GM23338 (cell line): ENCODE data around the gene MBNL1. TPM values are rescaled to one million over a fixed set of nuclear protein-coding genes. Genes with fewer than 3 reads are reported as not detected.

ENCODE experiments used
- ATAC-seq: fragments of 200-7000 bp; cut with Tn5 transposase; 3 replicates; pipeline ENCODE4 v1.9.1; 2020
- DNase-seq: peaks from one replicate; pipeline ENCODE4 v3.0.0-alpha.2; 2015; ENCODE audit warnings: low spot score
- H2AFZ ChIP-seq: fragments of 200-600 bp; sonication (generic); 2 replicates; pipeline ENCODE4 v1.8.0; 2016; ENCODE audit warnings: antibody characterized with exemption, mild to moderate bottlenecking, moderate library complexity
- H3F3A ChIP-seq: fragments of 200-600 bp; sonication (generic); replicated peaks from 2 replicates; pipeline ENCODE4 v1.8.0; 2017; ENCODE audit warnings: antibody characterized with exemption, mixed run types, low read depth
- H3K27ac ChIP-seq: fragments of 200-600 bp; sonication (generic); 2 replicates; pipeline ENCODE4 v1.6.1; 2016; ENCODE audit warnings: low read depth
- H3K27me3 ChIP-seq: fragments of 200-600 bp; sonication (generic); 2 replicates; pipeline ENCODE4 v1.8.0; 2016; ENCODE audit warnings: mild to moderate bottlenecking, mixed run types, moderate library complexity; ENCODE audit not compliant: insufficient read depth
- H3K36me3 ChIP-seq: fragments of 200-600 bp; sonication (generic); 2 replicates; pipeline ENCODE4 v1.8.0; 2016; ENCODE audit warnings: mild to moderate bottlenecking; ENCODE audit not compliant: insufficient read depth
- H3K4me1 ChIP-seq: fragments of 200-600 bp; sonication (generic); 2 replicates; pipeline ENCODE4 v1.8.0; 2016; ENCODE audit warnings: mild to moderate bottlenecking, moderate library complexity; ENCODE audit not compliant: insufficient read depth
- H3K4me2 ChIP-seq: fragments of 200-600 bp; sonication (generic); 2 replicates; pipeline ENCODE4 v1.7.1; 2017; ENCODE audit warnings: mixed run types
- H3K4me3 ChIP-seq: fragments of 200-600 bp; sonication (generic); 2 replicates; pipeline ENCODE4 v1.6.1; 2016; ENCODE audit warnings: mixed run types
- H3K79me2 ChIP-seq: fragments of 200-600 bp; sonication (generic); replicated peaks from 2 replicates; pipeline ENCODE4 v1.8.0; 2017; ENCODE audit warnings: mild to moderate bottlenecking; ENCODE audit not compliant: insufficient read depth
- H3K9me2 ChIP-seq: fragments of 200-600 bp; sonication (generic); 2 replicates; pipeline ENCODE4 v1.8.0; 2017; ENCODE audit not compliant: insufficient read depth
- H4K20me1 ChIP-seq: fragments of 200-600 bp; sonication (generic); replicated peaks from 2 replicates; pipeline ENCODE4 v1.8.0; 2017; ENCODE audit warnings: mild to moderate bottlenecking; ENCODE audit not compliant: insufficient read depth
- H3K27ac Mint-ChIP-seq: 2 replicates; pipeline ENCODE4 v1.8.0; 2020; ENCODE audit warnings: inconsistent platforms, mild to moderate bottlenecking, moderate library complexity, mixed read lengths
- H3K27me3 Mint-ChIP-seq: 3 replicates; pipeline ENCODE4 v1.8.0; 2022; ENCODE audit warnings: low read depth, mild to moderate bottlenecking, moderate library complexity, mixed read lengths, inconsistent platforms; ENCODE audit not compliant: insufficient read depth, poor library complexity
- H3K36me3 Mint-ChIP-seq: 3 replicates; pipeline ENCODE4 v1.8.0; 2021; ENCODE audit warnings: low read depth, mild to moderate bottlenecking, inconsistent platforms, moderate library complexity, mixed read lengths
- H3K4me1 Mint-ChIP-seq: 3 replicates; pipeline ENCODE4 v1.8.0; 2020; ENCODE audit warnings: mild to moderate bottlenecking, inconsistent platforms, mixed read lengths
- H3K4me3 Mint-ChIP-seq: 3 replicates; pipeline ENCODE4 v1.8.0; 2021; ENCODE audit warnings: moderate library complexity, mild to moderate bottlenecking, inconsistent platforms, mixed read lengths
- H3K9me3 Mint-ChIP-seq: 3 replicates; pipeline ENCODE4 v1.8.0; 2020; ENCODE audit warnings: moderate library complexity, mild to moderate bottlenecking, inconsistent platforms, mixed read lengths
- CREB1 ChIP-seq: fragments of 250-450 bp; sonication (Bioruptor Pico); IDR thresholded peaks from 2 replicates; pipeline ENCODE4 v1.5.0; 2020; ENCODE audit warnings: low read depth, mild to moderate bottlenecking, moderate library complexity
- CTCF ChIP-seq, 2 experiments: fragments of 200-600 bp in 1 of 2; sonication (generic) in 1 of 2; conservative IDR thresholded peaks; 2 replicates each; pipeline versions ENCODE4 v1.5.1 to v1.6.1; 2016 to 2017; ENCODE audit warnings: antibody characterized with exemption in 2 of 2, low read depth in 2 of 2, mild to moderate bottlenecking in 2 of 2, moderate library complexity in 1 of 2
- ETS1 ChIP-seq: IDR thresholded peaks from 2 replicates; pipeline ENCODE4 v1.6.1; 2016; ENCODE audit warnings: antibody characterized with exemption
- EZH2 ChIP-seq: fragments of 200-600 bp; sonication (generic); IDR thresholded peaks from one replicate; pipeline ENCODE4 v1.8.0; 2017; ENCODE audit warnings: antibody characterized with exemption, mild to moderate bottlenecking, low read depth; ENCODE audit not compliant: unreplicated experiment
- EZH2phosphoT487 ChIP-seq: fragments of 200-600 bp; sonication (generic); IDR thresholded peaks from one replicate; pipeline ENCODE4 v1.8.1; 2018; ENCODE audit warnings: antibody characterized with exemption; ENCODE audit not compliant: unreplicated experiment
- JUNB ChIP-seq: IDR thresholded peaks from one replicate; pipeline ENCODE4 v1.6.1; 2016; ENCODE audit warnings: antibody characterized with exemption; ENCODE audit not compliant: unreplicated experiment
- NANOG ChIP-seq: IDR thresholded peaks from 2 replicates; pipeline ENCODE4 v1.6.1; 2016; ENCODE audit warnings: antibody characterized with exemption, borderline replicate concordance
- POLR2AphosphoS5 ChIP-seq: IDR thresholded peaks from 2 replicates; pipeline ENCODE4 v1.6.1; 2016; ENCODE audit warnings: antibody characterized with exemption, low read depth
- REST ChIP-seq: IDR thresholded peaks from one replicate; pipeline ENCODE4 v1.6.1; 2018; ENCODE audit warnings: antibody characterized with exemption; ENCODE audit not compliant: unreplicated experiment
- STAT1 ChIP-seq: IDR thresholded peaks from one replicate; pipeline ENCODE4 v1.6.1; 2016; ENCODE audit warnings: antibody characterized with exemption; ENCODE audit not compliant: unreplicated experiment
- ZNF114 ChIP-seq: fragments of 250-450 bp; sonication (Bioruptor Pico); IDR thresholded peaks from 2 replicates; pipeline ENCODE4 v1.5.0; 2020; ENCODE audit warnings: mild to moderate bottlenecking, moderate library complexity
- ZNF331 ChIP-seq: fragments of 250-450 bp; sonication (Bioruptor Pico); IDR thresholded peaks from 2 replicates; pipeline ENCODE4 v1.5.0; 2020; ENCODE audit warnings: low read depth, mild to moderate bottlenecking, moderate library complexity
- ZNF462 ChIP-seq: fragments of 250-450 bp; sonication (Bioruptor Pico); IDR thresholded peaks from 2 replicates; pipeline ENCODE4 v1.5.0; 2020; ENCODE audit warnings: mild to moderate bottlenecking, moderate library complexity
- polyA plus RNA-seq: library from polyadenylated mRNA; unstranded; fragments of >200 nt; fragmentation: Nextera tagmentation; extraction: Ambion mirVana; gene quantifications from 2 replicates; pipeline ENCODE4 v1.2.1, GENCODE V29; 2016
- total RNA-seq: library from RNA; depleted of rRNA; stranded (reverse); fragments of >200 nt; shearing (Covaris generic); gene quantifications from 2 replicates; pipeline ENCODE4 v1.2.3, GENCODE V29; 2014

Gene MBNL1
- total and polyA plus RNA-seq, 2 experiments from 2014 or later = 9.4 to 23.2 TPM

- ATAC-seq (no peak), DNase-seq (no peak)
- H3K36me3 ChIP-seq = no peaks in the 10 kb centered on the region
- no peaks in the 10 kb centered on the region for H3K27me3 ChIP-seq
- H3K9me2 ChIP-seq = peaks cover 4% of the 10 kb centered on the region; the same call in 1 of the 2 replicates
- peaks cover 2% of the 10 kb centered on the region; the same call in 2 of the 3 replicates for H3K4me1 Mint-ChIP-seq
- no peaks in the 10 kb centered on the region for H3K4me1 ChIP-seq
- no peak for TF ChIP-seq EZH2phosphoT487
- TF ChIP-seq ZNF331 (CRISPR knock-in tag) = no peak
- no peak for TF ChIP-seq CREB1 (CRISPR knock-in tag)
- no peak for TF ChIP-seq STAT1
- TF ChIP-seq ETS1 = no peak
- no peak for TF ChIP-seq JUNB
- TF ChIP-seq EZH2 = no peak
- no peak for TF ChIP-seq NANOG
- TF ChIP-seq ZNF462 (CRISPR knock-in tag) = no peak
- TF ChIP-seq REST = no peak
- no peak for TF ChIP-seq CTCF (conservative IDR thresholded peaks at IDR 0.05; ENCODE audit: low read depth in 2 of 2)
- no peak for TF ChIP-seq ZNF114 (CRISPR knock-in tag)
- no peak for TF ChIP-seq POLR2AphosphoS5
- H3K9me3 Mint-ChIP-seq = no peaks in the 10 kb centered on the region
- no peak overlapping the region for H3K4me3 Mint-ChIP-seq
- no peaks in the 10 kb centered on the region for H3K36me3 Mint-ChIP-seq
- H3K27me3 Mint-ChIP-seq = peaks cover 1% of the 10 kb centered on the region
- no peak overlapping the region for H3K27ac ChIP-seq
- no peaks in the 10 kb centered on the region for H3F3A ChIP-seq
- H3K4me2 ChIP-seq = no peak overlapping the region
- no peaks in the 10 kb centered on the region for H4K20me1 ChIP-seq
- H2AFZ ChIP-seq = 0 out of 2 replicates have a peak overlapping the region, but pooled peaks have one; percentile 19
- no peaks in the 10 kb centered on the region for H3K79me2 ChIP-seq
- H3K27ac Mint-ChIP-seq = peak overlapping the region; percentile 85; the same call in 1 of the 2 replicates
- H3K4me3 ChIP-seq = no peak overlapping the region
Observed at GRCh38 chr3:152235709-152236298, 32.9 kb upstream of the MBNL1 start.
